GM12878 (cell line): ENCODE results near the gene ZNF581. TPM values are rescaled to one million over a fixed set of nuclear protein-coding genes. Genes with fewer than 3 reads are reported as not detected.

Source experiments
- ATAC-seq: fragments of 200-7000 bp; cut with Tn5 transposase; 3 replicates; pipeline ENCODE4 v1.9.1; 2020; ENCODE audit warnings: mild to moderate bottlenecking, moderate library complexity
- BruUV-seq: library from RNA; stranded (reverse); fragments of 400-500 nt; replicated peaks from 2 replicates; lab custom pipeline; 2021; lab: Mats Ljungman, UMichigan
- CTCF ChIA-PET: fragments of 300-600 bp; sonication (Branson Sonifier 250); formaldehyde crosslinking; extraction: SDS; loops from one replicate; lab custom pipeline; 2021; ENCODE audit warnings: inconsistent platforms; lab: Yijun Ruan, JAX
- POLR2A ChIA-PET: fragments of 350-600 bp; formaldehyde crosslinking; extraction: SDS; loops from one replicate; lab custom pipeline; 2021; ENCODE audit warnings: inconsistent platforms; lab: Charles Lee
- RAD21 ChIA-PET: fragments of 300-600 bp; sonication (Branson Sonifier 250); formaldehyde crosslinking; loops from one replicate; lab custom pipeline; 2023; ENCODE audit warnings: antibody characterized with exemption; ENCODE audit not compliant: unreplicated experiment; lab: Charles Lee
- SMC1A ChIA-PET: fragments of 300-600 bp; sonication (Branson Sonifier 250); formaldehyde crosslinking; loops from one replicate; lab custom pipeline; 2023; ENCODE audit not compliant: unreplicated experiment, uncharacterized antibody; lab: Charles Lee
- DNase-seq: peaks from one replicate; pipeline ENCODE4 v3.0.0-alpha.2; 2011; ENCODE audit warnings: low read depth, low spot score
- FAIRE-seq: peaks from 3 replicates; lab custom pipeline; 2011; peaks lifted over from hg19 to GRCh38; lab: Jason Lieb, UNC
- H2AFZ ChIP-seq: 2 replicates; pipeline ENCODE4 v1.6.0; 2011; ENCODE audit warnings: low read depth, low read length, control low read depth; ENCODE audit not compliant: control insufficient read depth
- H3K27ac ChIP-seq: 2 replicates; pipeline ENCODE4 v1.5.1; 2011; ENCODE audit warnings: control low read depth; ENCODE audit not compliant: control insufficient read depth, insufficient read depth
- H3K27me3 ChIP-seq, 2 experiments: replicated peaks in 1 of 2; 2 replicates each; pipeline versions ENCODE4 v1.6.0 to v1.6.1; 2011; ENCODE audit warnings: low read length in 1 of 2; ENCODE audit not compliant: control insufficient read depth in 2 of 2, insufficient read depth in 2 of 2
- H3K36me3 ChIP-seq, 2 experiments: 2 replicates each; pipeline ENCODE4 v1.5.1; 2011; ENCODE audit warnings: low read length in 1 of 2; ENCODE audit not compliant: control insufficient read depth in 2 of 2, insufficient read depth in 2 of 2
- H3K4me1 ChIP-seq: 2 replicates; pipeline ENCODE4 v1.6.1; 2011; ENCODE audit warnings: mild to moderate bottlenecking, low read length, moderate library complexity, mixed read lengths; ENCODE audit not compliant: control insufficient read depth, insufficient read depth
- H3K4me2 ChIP-seq: 2 replicates; pipeline ENCODE4 v1.6.0; 2011; ENCODE audit warnings: control low read depth; ENCODE audit not compliant: control insufficient read depth, insufficient read depth
- H3K4me3 ChIP-seq: fragments of 200-600 bp; sonication (generic); 2 replicates; pipeline ENCODE4 v1.5.1; 2016
- H3K79me2 ChIP-seq: 2 replicates; pipeline ENCODE4 v1.6.0; 2011; ENCODE audit warnings: low read length; ENCODE audit not compliant: control insufficient read depth, insufficient read depth
- H3K9ac ChIP-seq: 2 replicates; pipeline ENCODE4 v1.8.0; 2011; ENCODE audit warnings: low read length, control low read depth, mixed read lengths; ENCODE audit not compliant: control insufficient read depth, insufficient read depth
- H3K9me3 ChIP-seq: replicated peaks from 3 replicates; pipeline ENCODE4 v1.5.1; 2011; ENCODE audit warnings: mild to moderate bottlenecking, low read length; ENCODE audit not compliant: control insufficient read depth, insufficient read depth
- H4K20me1 ChIP-seq: 2 replicates; pipeline ENCODE4 v1.6.0; 2011; ENCODE audit not compliant: control insufficient read depth, insufficient read depth
- CHD4 ChIP-seq: fragments of 200-600 bp; sonication (generic); IDR thresholded peaks from 2 replicates; pipeline ENCODE4 v1.6.1; 2016; ENCODE audit warnings: mild to moderate bottlenecking
- FOS ChIP-seq: IDR thresholded peaks from 3 replicates; pipeline ENCODE4 v1.6.1; 2011; ENCODE audit warnings: borderline replicate concordance; ENCODE audit not compliant: insufficient read length; ENCODE audit errors: extremely low read depth
- FOXK2 ChIP-seq: fragments of 450-650 bp; IDR thresholded peaks from 2 replicates; pipeline ENCODE4 v1.6.1; 2017; ENCODE audit warnings: mild to moderate bottlenecking, moderate library complexity
- LARP7 ChIP-seq: fragments of 450-650 bp; IDR thresholded peaks from 2 replicates; pipeline ENCODE4 v1.6.1; 2017; ENCODE audit warnings: mild to moderate bottlenecking
- MEF2A ChIP-seq: IDR thresholded peaks from 2 replicates; pipeline ENCODE4 v1.6.1; 2011; ENCODE audit warnings: low read depth, mild to moderate bottlenecking, low read length, moderate library complexity; ENCODE audit not compliant: insufficient read depth
- NFXL1 ChIP-seq: fragments of 450-650 bp; IDR thresholded peaks from 2 replicates; pipeline ENCODE4 v1.6.1; 2017; ENCODE audit warnings: antibody characterized with exemption, mild to moderate bottlenecking, borderline replicate concordance
- NFYB ChIP-seq: IDR thresholded peaks from 2 replicates; pipeline ENCODE4 v1.6.1; 2011; ENCODE audit warnings: low read depth, mild to moderate bottlenecking, low read length, improper control_type of control experiment, moderate library complexity; ENCODE audit not compliant: insufficient read depth
- POU2F2 ChIP-seq: IDR thresholded peaks from 3 replicates; pipeline ENCODE4 v1.6.1; 2011; ENCODE audit warnings: low read depth, mild to moderate bottlenecking, low read length, borderline replicate concordance
- RAD21 ChIP-seq: IDR thresholded peaks from 2 replicates; pipeline ENCODE4 v1.6.1; 2011; ENCODE audit warnings: mild to moderate bottlenecking, low read depth, low read length, moderate library complexity; ENCODE audit not compliant: insufficient read depth
- RELB ChIP-seq: fragments of 450-650 bp; IDR thresholded peaks from 2 replicates; pipeline ENCODE4 v1.6.1; 2017; ENCODE audit warnings: low read depth, mild to moderate bottlenecking, moderate library complexity
- SPI1 ChIP-seq: IDR thresholded peaks from 2 replicates; pipeline ENCODE4 v1.6.1; 2011; ENCODE audit warnings: low read depth, mild to moderate bottlenecking, low read length, moderate library complexity, borderline replicate concordance; ENCODE audit not compliant: insufficient read depth
- STAT1 ChIP-seq: fragments of 450-650 bp; conservative IDR thresholded peaks from 2 replicates; pipeline ENCODE4 v1.6.1; 2014; ENCODE audit warnings: antibody characterized with exemption, mild to moderate bottlenecking
- ZBTB11 ChIP-seq: fragments of 450-650 bp; formaldehyde crosslinking; IDR thresholded peaks from 2 replicates; pipeline ENCODE4 v1.5.0; 2022; ENCODE audit warnings: mild to moderate bottlenecking, missing genetic modification characterization
- ZNF274 ChIP-seq: IDR thresholded peaks from one replicate; pipeline ENCODE4 v1.8.0; 2011; ENCODE audit not compliant: insufficient read length, insufficient read depth
- WGBS: methylation state at CpG from one replicate; pipeline ENCODE4 v1.1.6; 2016; ENCODE audit warnings: low lambda C conversion rate; ENCODE audit not compliant: insufficient replicate concordance, insufficient coverage; ENCODE audit errors: missing lambda C conversion rate; 5-methylcytosine and 5-hydroxymethylcytosine counted together
- in situ Hi-C: fragments of 300-500 bp; cut with MboI; formaldehyde crosslinking; loops from 9 replicates; pipeline ENCODE4 v1.14.3; 2018; ENCODE audit warnings: mixed read lengths
- intact Hi-C: fragments of 100-400 bp; cut with micrococcal nuclease; formaldehyde crosslinking; loops from one replicate; pipeline ENCODE4 v1.14.2; 2022; ENCODE audit not compliant: unreplicated experiment
- polyA plus RNA-seq, 11 experiments: library from polyadenylated mRNA; depleted of rRNA in 4 of 11; unstranded in 6 of 11; stranded (reverse) in 5 of 11; fragments of >200 nt; fragmentation: Nextera tagmentation in 4 of 11; fragmentation: Illumina TruSeq in 1 of 11; extraction: Ambion mirVana in 4 of 11; extraction: Trizol in 1 of 11; gene quantifications; 1 replicate in 1 of 11; 2 replicates in 10 of 11; pipeline versions ENCODE4 v1.2.1 to v1.2.3, GENCODE V29; 2011 to 2016; ENCODE audit warnings: inconsistent platforms in 2 of 11, missing spikeins in 2 of 11, low read depth in 1 of 11
- total RNA-seq, 4 experiments: library from RNA; depleted of rRNA in 3 of 4; stranded (reverse); fragments of >200 nt in 3 of 4; fragmentation: Illumina TruSeq in 1 of 4; extraction: Trizol in 1 of 4; gene quantifications; 2 replicates each; pipeline versions ENCODE4 v1.2.1 to v1.2.3, GENCODE V29; 2013 to 2021

The ZNF581 gene
- total and polyA plus RNA-seq, 10 of the 15 experiments (the other 5 are each of a cell fraction or from before 2014, with no cell fraction given), result 4.7 to 45.4 (median 22.2) TPM

GRCh38 chr19:55616395-55616875 is 27.0 kb upstream of the ZNF581 start (continued):
- no peak for TF ChIP-seq ZBTB11

- Histone ChIP-seq H3K36me3 (peaks cover 3 to 12% of the 10 kb centered on the region in 2 experiments; a peak in 3 of 4 replicates), H3K27ac (no peak overlapping the region), H3K4me1 (no peaks in the 10 kb centered on the region; the same call in 1 of the 2 replicates), H3K4me3 (no peak overlapping the region), H4K20me1 (no peaks in the 10 kb centered on the region; the same call in 1 of the 2 replicates), H3K79me2 (peaks cover 1% of the 10 kb centered on the region; the same call in 1 of the 2 replicates), H3K27me3 (no peaks in the 10 kb centered on the region), H3K9me3 (no peaks in the 10 kb centered on the region; the same call in 1 of the 3 replicates), H3K9ac (no peak overlapping the region), H3K4me2 (no peak overlapping the region), H2AFZ (no peak overlapping the region)
- WGBS, result 96% methylated on average over 8 of the region's 8 CpGs
- no TSS peak for BruUV-seq
- SMC1A ChIA-PET, result no interaction called here
- ATAC-seq, result no peak
- intact Hi-C loops, result no loop called here
- RAD21 ChIA-PET, result no interaction called here
- in situ Hi-C loops, result no loop called here
- POLR2A ChIA-PET, result interaction anchor here (1.5 kb wide), 1 partner anchor 18 kb away, joined by 4 read pairs; the partner anchor contains the start of gene FIZ1
- no peak for DNase-seq
- CTCF ChIA-PET, result interaction anchor here (1.1 to 2.8 kb wide), 4 partner anchors 11 to 100 kb away, joined by 3 to 12 read pairs (median 4); partner anchors contain the start of gene ZNF865
- FAIRE-seq, result no peak
- TF ChIP-seq NFYB, result no peak
- TF ChIP-seq RAD21, result no peak
- no peak for TF ChIP-seq RELB
- no peak for TF ChIP-seq ZNF274
- TF ChIP-seq MEF2A, result no peak
- TF ChIP-seq SPI1, result no peak
- no peak for TF ChIP-seq NFXL1
- TF ChIP-seq STAT1, result no peak
- TF ChIP-seq LARP7, result no peak
- no peak for TF ChIP-seq FOS
- no peak for TF ChIP-seq FOXK2
- no peak for TF ChIP-seq CHD4
- TF ChIP-seq POU2F2, result no peak
These were observed 26.0 kb upstream of the ZNF581 start for GRCh38 chr19:55617426-55617825.
